HS-27A (cell line): ENCODE data around the gene ADCY9.
"Not testable (repeated sequence)": the region's sequence is repeated elsewhere in the genome, so short reads cannot be mapped to it uniquely, and the experiment has no call there.

ENCODE experiments used
- DNase-seq: peaks from one replicate; pipeline ENCODE4 v3.0.0-alpha.2; 2012; ENCODE audit warnings: low read depth, missing footprints

Gene ADCY9

DNA sequence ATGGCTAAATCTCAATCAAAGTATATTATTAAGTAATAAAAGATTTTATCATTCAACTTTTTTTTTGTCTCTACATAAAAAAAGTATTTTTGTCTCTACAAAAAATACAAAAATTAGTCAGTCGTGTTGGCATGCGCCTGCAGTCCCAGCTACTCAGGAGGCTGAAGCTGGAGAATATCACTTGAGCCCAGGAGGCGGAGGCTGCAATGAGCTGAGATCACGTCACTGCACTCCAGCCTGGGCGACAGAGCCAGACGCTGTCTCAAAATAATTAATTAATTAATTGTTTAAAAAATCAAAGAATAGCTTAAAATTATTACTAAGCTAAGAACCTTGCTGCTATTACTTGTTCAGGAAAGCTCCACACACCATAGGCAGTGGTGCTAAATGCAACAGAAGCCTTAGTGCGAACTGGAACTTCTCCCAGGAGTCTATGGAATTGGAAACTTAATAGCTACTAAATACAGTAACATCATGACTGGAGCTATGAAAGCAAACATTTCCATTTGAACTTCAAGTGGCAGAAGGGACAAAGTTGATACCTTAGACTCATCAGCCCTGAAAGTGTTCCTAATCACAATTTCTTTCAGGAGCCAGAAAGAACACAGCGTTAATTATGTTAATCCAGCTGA, 22.6 kb downstream of the ADCY9 start:
- no peak for DNase-seq

- no peak for DNase-seq
Observed at GRCh38 chr16:4092547-4093265, 23.5 kb downstream of the ADCY9 start.

- no peak for DNase-seq
Observed at GRCh38 chr16:4091240-4092012, 24.8 kb downstream of the ADCY9 start.

- no peak for DNase-seq
Observed at GRCh38 chr16:4090351-4090851, 25.8 kb downstream of the ADCY9 start.

DNA sequence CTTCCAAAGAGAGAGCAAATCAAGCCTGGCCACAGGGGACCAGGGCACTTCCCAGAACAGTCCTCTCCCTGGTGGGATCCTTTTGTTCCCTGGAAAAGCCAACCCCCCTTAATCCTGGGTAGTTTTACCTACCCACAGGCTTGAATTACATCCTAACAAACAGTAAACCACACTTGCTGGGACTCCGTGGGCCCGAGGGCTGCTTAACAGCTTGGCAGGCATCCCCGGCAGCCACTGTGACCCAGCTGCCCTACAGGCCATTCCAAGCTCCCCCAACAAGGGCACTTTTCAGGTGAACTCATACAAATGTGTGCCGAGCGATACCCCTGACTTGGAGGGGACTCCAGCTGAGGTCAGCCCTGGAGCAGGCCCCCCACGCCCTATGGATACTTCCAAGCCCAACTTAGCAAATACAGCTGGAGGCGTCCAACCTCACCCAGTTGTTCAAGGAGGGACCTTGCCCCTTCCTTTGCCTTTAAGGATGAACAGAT, 26.4 kb downstream of the ADCY9 start:
- DNase-seq: no peak

DNA sequence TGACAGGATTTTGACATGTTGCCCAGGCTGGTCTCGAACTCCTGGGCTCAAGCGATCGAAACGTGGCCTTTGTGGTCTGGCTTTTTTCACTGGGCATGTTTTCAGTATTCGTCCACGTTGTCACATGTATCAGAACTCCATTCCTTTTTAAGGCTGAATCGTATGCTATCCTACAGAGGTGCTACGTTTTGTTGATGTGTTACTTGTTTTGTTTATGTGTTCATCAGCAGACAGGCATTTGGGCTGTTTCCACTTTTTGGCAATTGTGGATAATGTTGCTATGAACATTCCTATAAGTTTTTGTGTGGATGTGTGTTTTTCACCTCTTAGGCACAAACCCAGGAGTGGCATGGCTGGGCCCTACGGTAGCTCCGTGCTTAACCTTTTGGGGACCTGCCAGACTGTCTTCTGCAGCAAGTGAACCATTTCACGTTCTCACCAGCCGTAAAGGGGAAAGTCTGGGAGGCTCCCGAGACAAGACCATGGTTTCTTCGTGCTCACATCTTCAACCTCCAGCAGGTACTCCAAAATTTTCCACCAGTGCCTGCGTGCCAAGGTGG, 26.9 kb downstream of the ADCY9 start:
- no peak for DNase-seq

DNA sequence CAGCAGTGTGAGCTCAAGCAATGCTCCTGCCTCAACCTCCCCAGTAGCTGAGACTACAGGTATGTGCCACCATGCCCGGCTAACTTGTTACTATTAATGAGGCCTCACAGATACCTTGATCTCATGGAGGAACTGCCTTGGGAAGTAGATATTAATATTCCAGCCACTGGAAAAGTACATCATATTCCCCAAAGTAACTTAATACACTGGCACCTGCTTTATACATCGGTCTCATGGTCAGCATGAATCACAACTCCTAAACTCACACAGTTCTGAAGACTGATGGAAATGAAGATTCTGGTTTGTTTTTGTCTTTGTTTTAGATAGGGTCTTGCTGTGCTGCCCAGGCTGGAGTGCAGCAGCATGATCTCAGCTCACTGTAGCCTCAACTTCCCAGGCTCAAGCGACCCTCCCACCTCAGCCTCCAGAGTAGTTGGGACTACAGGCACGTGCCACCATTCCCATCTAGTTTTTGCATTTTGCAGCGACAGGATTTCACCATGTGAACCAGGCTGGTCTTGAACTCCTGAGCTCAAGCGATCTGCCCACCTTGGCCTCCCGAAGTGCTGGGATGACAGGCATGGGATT, 28.2 kb downstream of the ADCY9 start:
- no peak for DNase-seq

- DNase-seq: no peak
Observed at GRCh38 chr16:4087099-4087885, 28.9 kb downstream of the ADCY9 start.

GRCh38 chr16:4086153-4086552, 30.1 kb downstream of the ADCY9 start:
- no peak for DNase-seq

DNA sequence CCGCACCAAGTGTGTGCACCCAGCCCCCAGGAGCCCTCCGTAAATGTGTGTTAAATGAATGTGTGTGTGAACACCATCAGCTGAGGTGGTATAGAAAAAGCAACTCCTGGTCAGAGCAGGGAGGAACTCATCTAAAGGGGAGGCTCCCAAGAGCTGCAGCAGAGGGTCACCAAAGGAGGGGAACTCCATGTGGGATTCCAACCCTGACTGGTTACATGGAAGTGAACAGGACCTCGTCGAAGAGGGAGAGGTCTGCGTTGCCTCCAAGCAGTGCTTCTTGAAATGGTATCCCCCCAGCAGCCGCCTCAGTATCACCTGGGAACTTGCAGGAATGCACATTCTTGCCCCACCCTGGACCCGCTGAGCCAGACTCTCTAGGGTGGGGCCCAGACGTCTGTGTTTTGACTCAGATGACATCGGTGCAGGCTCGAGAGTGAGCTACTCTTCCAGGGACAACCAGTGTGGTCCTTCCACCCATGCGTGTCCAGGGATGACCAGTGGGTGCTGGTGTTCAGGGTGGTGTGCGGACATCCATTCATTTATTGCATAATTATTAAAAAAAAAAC, 30.8 kb downstream of the ADCY9 start:
- DNase-seq: no peak

GRCh38 chr16:4083347-4083870, 32.8 kb downstream of the ADCY9 start:
- no peak for DNase-seq

DNA sequence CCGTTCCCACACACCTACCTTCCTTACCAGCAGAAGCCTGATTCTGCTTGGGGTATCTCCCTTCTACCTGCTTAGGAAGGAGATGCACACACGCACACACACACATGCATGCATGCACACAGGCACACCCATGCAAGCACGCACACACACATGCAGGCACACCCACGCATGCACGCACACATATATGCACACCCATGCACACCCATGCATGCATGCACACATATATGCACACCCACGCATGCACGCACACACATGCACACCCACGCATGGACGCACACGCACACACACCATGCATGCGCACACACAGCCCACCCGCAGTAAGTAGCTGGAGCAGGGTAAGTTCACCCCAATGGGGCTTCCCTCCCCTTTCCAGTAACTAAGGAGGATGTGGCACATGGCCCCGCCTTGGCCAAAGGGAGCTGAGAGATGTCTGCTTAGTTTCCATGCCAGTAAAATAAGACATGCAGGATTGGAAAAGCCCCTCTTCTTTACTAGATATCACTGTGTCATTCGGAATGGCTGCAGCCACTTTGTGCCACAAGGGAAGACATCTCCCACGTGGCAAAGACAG, 33.7 kb downstream of the ADCY9 start:
- no peak for DNase-seq

GRCh38 chr16:4081521-4082021, 34.7 kb downstream of the ADCY9 start:
- DNase-seq: no peak

DNA sequence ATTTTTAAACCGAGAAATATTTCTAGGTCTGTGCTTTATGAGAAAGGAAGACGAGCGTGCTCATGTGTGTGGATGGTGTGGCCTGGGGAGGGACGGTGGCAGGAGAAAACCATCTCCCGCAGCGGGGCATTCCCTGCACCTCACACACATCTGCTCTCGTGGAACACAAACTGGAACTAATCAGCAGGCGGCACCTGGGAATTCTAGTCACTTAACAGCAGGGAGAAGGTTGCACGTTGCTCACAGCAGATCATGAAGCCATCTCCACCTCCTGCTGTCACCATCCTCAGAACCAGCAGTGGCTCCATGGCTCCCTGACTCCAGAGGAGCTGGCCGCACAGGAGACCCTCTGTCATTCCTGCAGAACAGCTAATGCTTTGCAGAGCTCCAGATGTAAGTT, 35.2 kb downstream of the ADCY9 start:
- no peak for DNase-seq

GRCh38 chr16:4077174-4077649, 39.0 kb downstream of the ADCY9 start:
- no peak for DNase-seq

- no peak for DNase-seq
Observed at GRCh38 chr16:4075534-4075933, 40.7 kb downstream of the ADCY9 start.

DNA sequence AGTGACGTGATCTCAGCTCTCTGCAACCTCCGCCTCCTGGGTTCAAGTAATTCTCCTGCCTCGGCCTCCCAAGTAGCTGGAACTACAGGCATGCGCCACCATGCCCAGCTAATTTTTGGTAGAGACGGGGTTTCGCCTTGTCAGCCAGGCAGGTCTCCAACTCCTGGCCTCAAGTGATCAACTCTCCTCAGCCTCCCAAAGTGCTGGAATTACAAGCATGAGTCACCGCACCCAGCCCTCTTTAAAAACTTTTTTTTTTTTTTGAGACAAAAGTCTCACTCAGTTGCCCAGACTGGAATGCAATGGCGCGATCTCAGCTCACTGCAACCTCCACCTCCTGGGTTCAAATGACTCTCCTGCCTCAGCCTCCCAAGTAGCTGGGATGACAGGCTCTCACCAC, 43.1 kb downstream of the ADCY9 start:
- DNase-seq: not testable (repeated sequence)

- DNase-seq: no peak
Observed at GRCh38 chr16:4071686-4072561, 44.3 kb downstream of the ADCY9 start.

GRCh38 chr16:4070936-4071335, 45.3 kb downstream of the ADCY9 start:
- DNase-seq: no peak
